HTERT RPE-1 (cell line): ENCODE data around the gene METTL4.
"Not testable (repeated sequence)": the region's sequence is repeated elsewhere in the genome, so short reads cannot be mapped to it uniquely, and the experiment has no call there.

ENCODE experiments used
- in situ Hi-C: fragments of 300-500 bp; cut with MboI; formaldehyde crosslinking; loops from 4 replicates; pipeline ENCODE4 v1.14.3; 2020; ENCODE audit warnings: low sequenced_read_pairs

The METTL4 gene

DNA sequence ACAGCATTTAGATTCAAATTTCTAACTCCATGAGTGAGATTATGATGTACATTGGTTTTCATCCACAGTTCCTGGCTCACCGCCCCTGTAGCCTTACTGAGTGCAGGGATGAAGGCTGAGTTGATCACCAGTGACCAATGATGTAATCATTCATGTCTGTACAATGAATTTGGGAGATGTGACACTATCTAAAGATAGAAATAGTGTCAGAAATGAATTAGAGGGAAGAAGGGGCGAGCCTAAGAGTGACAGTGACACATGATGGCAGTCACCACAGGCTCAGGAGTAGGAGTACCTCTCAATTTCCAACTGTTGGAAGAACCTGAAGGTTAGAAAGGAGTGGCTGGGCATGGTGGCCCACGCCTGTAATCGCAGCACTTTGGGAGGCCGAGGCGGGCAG, 3.2 kb downstream of the METTL4 start:
- in situ Hi-C loops = no loop called here

DNA sequence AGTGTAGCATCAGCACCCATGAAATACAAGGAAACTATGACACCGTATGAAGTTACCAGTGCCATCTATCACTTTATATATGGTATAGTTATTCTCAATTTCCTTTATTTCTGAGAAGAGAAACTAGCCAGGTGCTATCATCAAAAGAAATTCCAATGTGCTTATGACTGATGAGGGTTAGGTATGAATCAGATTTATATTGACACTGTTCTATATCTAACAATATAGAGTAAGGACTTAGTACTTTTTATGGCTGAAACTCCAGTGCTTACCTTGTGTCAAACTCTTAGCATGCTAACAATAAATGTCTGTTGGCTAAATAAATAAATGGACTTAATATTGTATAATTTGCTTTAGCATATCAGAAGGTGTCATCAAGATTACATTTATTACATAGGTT, 6.9 kb downstream of the METTL4 start:
- in situ Hi-C loops = no loop called here

DNA sequence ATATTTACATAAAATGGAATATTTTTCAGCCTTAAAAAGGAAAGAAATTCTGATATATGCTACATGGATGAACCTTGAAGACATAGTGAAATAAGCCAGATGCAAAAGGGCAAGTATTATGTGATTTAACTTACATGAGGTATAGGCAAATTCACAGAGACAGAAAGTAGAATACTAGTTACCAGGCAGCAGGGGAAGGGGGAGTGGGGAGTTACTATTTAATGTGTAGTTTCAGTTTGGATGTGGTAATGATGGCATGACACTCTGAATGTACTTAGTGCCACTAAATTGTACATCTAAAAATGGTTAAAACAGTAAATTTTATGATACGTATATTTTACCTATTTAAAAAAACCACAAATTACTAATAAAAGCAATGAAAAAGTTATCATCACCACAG, 12.1 kb downstream of the METTL4 start:
- in situ Hi-C loops = no loop called here

DNA sequence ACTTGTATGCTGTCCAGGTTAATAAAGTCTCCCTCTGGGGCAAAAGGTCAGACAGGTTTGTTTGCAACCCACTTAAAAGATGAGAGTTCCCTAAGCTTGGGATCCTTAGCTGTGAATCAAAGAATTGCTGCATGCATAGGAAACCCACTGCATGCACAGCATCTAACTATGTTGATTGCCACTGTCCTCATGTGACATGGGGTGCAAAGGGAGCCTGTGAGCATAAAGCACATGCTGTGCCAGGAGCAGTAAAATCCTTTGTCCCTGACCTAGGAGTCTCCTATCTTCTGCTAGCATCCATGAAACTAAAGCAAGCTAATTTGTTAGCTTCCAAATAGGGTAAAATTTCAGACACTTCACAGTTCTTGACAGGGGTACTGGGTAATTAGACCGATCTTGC, 13.8 kb downstream of the METTL4 start:
- in situ Hi-C loops = no loop called here

DNA sequence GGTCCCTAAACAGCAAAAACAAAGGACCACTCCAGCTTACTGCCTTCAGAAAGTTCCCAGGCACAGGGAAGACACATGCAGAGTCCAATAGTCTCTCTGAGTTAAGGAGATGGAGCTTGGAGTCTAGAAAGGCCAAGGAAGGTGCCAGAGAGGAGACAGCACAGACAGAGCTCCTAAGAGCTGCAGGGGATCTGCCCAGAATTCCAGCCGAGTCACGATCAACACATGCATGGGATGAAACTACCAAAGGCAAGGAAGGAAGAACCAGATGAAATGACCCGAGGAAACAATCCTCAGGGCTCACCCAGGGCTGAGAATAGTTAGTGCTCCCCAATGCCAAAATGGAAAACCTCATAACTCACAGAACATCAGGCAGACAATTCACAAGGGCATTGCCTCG, 15.4 kb downstream of the METTL4 start:
- in situ Hi-C loops = no loop called here

DNA sequence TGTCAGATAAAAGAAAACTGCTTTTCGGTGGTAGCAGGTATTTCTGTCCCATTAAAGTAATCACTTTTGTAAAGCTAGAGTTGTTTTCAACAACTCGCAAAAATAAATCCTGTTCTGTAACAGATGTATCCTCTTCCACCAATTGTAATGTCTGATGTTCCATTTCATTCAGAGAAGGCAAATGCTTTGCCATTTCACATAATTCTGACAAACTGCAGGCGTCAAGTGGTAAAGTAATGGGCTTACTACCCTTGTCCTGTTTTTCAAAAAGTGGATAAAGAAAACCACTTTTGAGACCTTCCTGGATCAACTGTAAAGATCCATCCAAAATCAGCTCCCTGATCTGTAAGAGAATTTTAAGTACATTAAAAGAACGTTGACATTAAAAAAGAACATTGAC, 16.6 kb downstream of the METTL4 start:
- in situ Hi-C loops = no loop called here

DNA sequence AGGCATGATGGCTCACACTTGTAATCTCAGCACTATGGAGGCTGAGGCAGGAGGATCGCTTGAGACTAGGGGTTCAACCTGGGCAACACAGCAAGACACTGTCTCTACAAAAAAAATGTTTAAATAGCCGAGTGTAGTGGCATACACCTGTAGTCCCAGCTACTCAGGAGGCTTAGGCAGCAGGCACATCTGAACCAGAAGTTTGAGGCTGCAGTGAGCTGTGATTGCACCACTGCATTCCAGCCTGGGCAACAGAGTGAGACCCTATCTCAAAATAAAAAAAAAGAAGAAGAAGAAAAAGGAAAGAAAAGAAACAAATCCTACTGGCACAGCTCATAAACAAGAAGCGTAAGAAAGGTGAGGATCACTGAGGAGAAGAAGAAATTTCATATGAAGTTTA, 19.9 kb downstream of the METTL4 start:
- in situ Hi-C loops = no loop called here

DNA sequence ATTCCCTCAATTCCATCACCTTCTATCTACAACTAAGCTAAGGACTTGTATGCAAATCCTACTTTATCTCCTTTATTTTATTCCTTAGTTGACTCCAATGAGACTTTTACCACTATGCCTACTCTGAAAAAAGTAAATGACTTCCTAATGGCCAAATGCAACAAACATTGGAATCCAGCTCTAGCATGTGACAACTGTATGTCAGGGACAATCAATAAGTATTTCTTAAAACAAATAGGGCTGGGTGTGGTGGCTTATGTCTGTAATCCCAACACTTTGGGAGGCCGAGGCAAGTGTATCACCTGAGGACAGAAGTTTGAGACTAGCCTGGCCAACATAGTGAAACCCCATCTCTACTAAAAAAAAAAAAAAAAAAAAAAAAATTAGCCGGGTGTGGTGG, 21.8 kb downstream of the METTL4 start:
- in situ Hi-C loops = no loop called here

DNA sequence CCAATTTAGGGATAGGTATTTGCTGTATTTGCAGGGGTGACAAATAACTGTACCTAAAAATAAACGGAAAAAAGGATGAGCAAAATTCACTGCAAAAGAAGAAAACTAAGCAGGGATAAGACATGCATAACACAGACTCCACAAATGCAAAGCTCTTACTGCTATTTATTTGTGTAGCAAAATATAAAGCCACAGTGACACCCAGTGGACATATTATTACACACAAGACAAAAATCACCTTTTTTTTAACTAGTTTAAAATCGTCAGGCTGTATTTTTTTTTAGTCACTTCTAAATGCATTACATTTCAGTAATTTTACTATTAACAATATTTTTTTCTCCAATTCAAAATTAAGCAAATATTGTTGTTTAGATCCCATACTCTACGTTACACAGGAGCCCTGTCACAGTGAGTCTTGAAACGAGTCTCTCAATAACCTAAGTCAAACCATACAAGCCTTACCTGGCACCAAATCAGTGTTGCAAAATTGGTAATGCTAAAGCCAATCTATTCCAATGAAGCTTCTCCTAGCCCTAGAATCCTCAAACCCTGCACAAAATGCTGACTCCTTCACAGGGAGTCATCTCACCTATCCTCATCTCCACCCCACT, 23.7 kb downstream of the METTL4 start:
- in situ Hi-C loops = no loop called here

DNA sequence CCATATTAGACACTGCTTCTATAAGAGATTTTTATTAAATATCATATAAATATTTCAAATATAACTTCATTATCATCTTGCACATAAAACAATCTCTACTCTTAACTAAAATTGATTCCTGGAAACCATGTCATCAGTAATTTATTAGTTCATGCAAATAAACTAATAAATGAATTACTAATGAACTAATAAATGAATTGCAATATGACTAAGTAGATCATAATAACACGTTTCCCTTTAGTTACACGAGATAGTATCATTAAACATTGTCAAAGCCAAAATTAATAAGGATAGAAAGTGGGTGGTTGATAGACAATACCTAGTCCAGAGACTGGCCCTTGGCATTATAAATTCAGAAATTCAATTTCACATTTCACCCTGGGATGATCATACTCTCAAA, 26.1 kb downstream of the METTL4 start:
- in situ Hi-C loops = no loop called here

DNA sequence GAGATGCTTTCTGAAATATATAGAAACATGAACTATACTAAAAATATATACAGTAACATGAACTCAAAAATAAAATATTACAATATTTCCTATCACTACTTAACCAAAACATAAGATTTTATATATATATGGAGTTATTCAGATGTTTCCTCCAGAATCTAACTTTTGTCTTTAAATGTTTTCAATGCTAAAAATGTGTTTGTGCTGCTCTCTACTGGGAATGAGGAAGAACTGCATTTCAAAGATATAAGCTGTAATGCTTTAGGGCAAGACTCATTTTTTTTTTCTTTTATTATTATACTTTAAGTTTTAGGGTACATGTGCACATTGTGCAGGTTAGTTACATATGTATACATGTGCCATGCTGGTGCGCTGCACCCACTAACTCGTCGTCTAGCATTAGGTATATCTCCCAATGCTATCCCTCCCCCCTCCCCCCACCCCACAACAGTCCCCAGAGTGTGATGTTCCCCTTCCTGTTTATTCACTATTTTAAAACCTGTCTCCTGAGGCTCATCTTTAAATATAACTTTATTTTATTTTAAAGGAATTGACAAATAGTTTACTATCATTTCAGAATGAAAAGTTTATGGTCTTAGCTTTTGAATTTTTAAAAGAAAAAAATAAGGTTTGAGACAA, 29.3 kb downstream of the METTL4 start:
- in situ Hi-C loops = not testable (repeated sequence)

DNA sequence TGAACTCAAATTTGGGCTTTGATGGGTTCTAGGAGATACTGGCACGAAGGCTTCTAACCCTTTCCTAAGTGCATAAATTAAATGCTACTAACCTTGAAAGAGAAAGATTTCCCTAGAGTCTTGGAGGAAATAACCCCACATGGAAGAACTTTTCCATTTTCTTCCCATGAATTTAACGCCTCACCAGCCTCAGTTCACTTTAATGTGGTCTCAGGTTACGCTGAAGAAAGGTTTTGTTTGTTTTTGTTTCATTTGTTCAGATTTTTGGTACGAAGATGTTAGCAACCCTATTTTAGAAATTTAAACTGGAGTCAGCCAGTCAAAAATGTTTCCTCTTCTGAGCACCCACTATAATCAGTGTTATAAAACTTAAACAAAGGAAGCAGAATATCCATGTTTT, 30.7 kb downstream of the METTL4 start:
- in situ Hi-C loops = no loop called here

DNA sequence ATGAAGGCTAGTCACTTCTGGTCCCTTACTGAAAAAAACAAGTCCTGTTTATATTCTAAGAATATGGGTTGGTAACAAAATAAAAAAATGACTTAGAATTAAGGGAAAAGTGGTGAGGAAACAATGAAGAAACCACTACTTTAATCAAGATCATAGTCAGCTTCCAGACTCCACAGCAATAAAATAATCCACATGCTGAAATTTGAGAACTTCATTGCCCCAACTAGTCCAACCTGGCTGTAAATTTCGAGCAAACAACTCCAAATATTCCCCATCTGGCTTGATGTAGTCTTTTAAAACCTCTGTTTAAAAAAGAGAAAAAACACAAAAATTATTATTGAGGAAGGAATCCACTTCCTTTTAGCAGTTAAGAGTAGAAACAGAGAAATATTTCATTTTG, 32.5 kb downstream of the METTL4 start:
- in situ Hi-C loops = no loop called here

DNA sequence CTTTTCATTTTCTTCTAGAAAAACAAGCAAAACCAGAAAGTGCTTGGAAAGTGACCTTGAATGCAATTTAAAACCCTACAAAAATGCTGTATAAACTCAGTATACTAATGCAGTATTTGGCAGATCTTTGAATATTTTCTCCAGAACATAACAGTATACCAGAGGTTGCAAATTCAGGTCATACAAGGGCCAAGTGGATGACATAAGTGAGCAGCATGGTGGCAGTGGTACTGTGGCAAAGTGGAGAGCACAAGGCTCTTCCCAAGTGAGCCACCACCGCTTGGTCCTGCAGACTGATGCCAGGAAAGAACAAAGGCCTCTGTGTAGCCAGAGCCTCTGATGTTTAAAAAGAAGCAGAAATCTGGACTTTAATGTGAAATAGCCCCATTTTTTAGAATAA, 33.1 kb downstream of the METTL4 start:
- in situ Hi-C loops = no loop called here

DNA sequence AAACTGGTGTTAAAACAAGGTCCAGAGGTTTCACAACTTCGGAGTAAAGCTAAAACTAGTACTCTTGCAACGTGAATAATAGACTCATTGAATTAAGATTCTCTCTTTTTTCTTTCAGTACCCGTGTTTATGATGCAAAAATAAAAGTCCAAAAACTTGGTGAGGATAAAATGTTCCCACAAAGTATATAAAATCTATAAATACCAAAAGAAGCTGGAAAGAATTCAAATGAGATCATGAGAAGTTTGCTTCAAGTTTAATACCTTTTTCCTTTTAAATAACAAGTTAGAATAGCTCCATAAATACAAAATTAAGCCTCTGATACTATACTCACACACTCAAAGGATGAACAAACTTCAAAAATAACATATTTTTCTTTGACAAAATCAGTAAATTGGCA, 34.0 kb downstream of the METTL4 start:
- in situ Hi-C loops = no loop called here

DNA sequence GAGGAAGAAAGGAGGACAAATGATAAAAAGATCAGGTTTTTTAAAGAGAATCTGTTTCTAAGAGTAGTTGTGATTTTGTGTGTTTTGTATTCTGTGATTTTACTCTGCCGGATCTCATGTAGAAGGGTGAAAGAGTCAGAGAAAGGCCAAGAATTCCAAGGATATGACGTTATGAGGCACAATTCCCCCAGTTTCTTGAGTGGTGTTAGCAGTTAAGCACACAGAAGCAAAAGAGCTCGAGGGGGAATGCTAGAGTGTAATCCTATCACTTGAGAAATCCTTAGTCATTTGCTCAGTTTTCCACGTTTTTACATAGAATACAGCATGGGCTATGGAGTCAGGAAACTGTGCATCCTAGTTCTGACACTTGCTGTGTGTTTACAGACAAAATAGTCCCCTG, 34.8 kb downstream of the METTL4 start:
- in situ Hi-C loops = no loop called here

DNA sequence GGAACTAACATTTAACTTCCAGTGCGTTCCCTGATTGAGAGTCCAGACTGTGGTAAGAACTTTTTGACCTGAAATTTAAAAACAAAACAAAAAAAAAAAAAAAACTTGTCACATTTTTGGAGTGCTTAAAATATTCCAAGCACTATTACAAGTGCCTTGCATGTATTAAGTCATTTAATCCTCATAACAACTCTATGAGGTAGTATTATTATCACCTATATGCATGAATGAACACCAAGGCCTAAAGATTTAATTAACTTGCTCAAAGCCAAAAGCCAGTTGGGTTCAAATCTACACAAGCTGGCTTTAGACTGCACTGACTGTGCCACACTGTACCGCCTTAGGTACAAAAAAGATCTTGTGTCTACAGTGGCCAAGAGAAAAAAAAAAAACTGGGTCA, 35.2 kb downstream of the METTL4 start:
- in situ Hi-C loops = no loop called here

DNA sequence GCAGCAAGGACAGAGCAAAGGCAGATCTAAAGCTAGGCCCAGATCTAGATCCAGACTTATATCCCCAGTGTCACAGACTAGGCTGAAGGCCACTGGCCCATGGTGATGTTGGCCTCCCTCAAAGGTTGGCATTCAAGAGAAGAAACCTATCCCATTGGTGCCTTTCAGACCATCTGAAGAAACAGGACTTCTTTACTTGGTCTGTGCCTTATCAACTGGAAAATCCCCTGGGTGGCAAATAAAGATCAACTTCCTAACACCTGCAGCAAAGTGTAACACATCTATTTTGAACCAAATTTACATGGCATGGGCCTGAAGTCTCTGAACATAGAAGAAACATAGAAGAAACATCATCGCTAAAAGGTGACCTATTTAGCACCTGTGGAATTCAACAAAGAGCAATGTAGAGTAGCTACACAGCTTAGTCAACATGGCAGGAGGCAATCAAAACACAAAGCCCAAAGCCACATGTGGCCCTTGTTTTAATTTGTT, 35.8 kb downstream of the METTL4 start:
- in situ Hi-C loops = no loop called here

DNA sequence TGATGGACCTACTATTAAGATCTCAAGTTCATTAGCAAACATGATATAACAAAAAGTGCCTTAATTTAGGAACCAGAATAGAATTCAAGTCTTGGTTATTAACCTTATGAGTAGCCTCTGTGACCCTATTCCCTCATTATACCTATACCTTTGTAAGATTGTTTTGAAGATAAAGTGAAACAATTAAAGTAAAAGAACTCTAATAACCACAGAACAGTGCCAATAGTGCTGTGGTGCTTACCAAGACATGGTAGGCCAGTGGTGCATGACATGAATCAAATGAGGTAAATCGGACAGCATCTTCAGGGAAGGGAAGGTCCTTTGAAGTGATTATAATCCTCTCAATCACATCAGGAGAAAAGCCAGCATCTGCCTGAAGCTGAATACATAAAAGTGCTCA, 36.4 kb downstream of the METTL4 start:
- in situ Hi-C loops = no loop called here

DNA sequence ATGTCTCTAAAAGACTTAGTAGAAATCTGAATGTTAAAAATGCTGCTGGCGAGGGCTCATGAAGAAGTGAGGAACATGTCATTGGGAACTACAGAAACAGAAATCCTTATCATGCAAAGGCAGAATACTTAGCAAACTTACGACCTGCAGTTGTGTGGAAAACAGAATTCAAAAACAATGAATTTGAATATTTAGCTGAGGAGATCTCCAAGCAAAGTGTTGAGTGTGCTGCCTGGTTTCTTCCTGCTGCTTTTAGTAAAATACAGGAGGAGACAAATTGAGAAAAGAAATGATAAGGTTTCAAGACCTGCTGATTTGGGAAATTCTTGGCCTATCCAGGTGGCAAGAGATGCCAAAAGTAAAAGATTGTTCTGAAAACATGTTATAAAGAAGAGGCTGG, 38.5 kb downstream of the METTL4 start:
- in situ Hi-C loops = no loop called here

DNA sequence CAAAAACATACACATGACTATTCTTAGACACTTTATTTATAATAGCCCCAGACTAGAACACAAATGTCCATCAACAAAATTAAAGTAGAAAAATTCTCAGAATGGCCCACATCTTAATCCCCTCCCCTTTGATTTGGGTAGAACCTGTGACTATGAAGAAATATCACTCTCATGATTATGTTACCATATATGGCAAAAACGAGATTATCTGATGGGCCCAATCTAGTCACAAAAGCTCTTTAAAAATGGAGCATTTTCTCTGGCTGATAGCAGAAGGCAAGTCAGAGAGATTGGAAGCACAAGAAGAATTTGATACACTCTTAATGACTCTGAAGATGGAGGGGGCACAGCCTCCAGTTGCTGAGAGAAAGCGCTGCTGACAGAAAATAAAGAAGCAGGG, 39.6 kb downstream of the METTL4 start:
- in situ Hi-C loops = no loop called here

DNA sequence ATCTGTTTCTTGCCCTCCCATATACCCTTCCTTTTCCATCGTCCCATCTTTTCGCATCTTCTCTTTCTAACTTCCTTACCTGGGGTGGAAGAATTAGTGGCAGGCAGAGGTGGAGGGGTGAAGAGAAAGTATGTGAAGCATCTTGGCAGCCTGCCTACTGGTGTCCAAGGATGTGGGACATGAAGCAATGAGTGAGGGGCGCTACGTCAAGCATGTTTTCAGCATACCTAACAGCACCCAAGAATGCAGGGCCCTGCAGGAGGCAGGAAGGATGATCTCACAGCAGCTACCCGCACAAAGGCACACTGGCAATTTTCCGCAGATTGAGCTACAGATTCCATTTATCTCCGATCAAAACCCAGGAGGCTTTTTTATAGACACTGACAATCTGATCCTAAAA, 42.2 kb downstream of the METTL4 start:
- in situ Hi-C loops = no loop called here

DNA sequence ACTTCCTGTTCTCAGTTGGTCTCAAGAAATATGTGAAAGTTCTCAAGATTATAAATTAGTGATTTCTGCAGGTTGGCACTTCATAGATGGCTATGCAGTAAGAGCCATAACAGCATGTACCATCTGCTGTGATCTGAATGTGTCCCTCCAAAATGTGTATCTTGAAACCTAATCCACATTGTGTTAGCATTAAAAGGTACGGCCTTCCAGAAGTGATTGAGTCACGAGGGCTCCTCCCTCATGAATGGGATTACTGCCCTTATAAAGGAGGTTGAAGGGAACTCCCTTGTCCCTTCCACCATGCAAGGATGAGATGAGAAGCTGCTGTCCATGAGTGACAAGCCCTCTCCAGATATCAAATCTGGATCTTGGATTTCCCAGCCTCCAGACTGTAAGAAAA, 45.0 kb downstream of the METTL4 start:
- in situ Hi-C loops = no loop called here
